Stimulated activated CD4-positive, alpha-beta T cell treated with anti-CD3 and anti-CD28 coated beads, TNF-alpha, amount 100 ng/mL, for 4 hours (primary cell): ENCODE data around the gene ACTN3.
"Not testable (repeated sequence)": the region's sequence is repeated elsewhere in the genome, so short reads cannot be mapped to it uniquely, and the experiment has no call there.

Source experiments
- DNase-seq, 3 experiments: peaks; one replicate each; pipeline ENCODE4 v3.0.0-alpha.2; 2020; ENCODE audit warnings: low read depth in 3 of 3

ACTN3 gene

GRCh38 chr11:66595245-66595904 is 48.7 kb downstream of the ACTN3 start:
- no peak for DNase-seq

- no peak for DNase-seq
Observed at GRCh38 chr11:66598993-66599392, 52.3 kb downstream of the ACTN3 start.

GRCh38 chr11:66600219-66600618 is 53.5 kb downstream of the ACTN3 start:
- DNase-seq = no peak

- DNase-seq = no peak
Observed at GRCh38 chr11:66600631-66601233, 54.0 kb downstream of the ACTN3 start.

DNA sequence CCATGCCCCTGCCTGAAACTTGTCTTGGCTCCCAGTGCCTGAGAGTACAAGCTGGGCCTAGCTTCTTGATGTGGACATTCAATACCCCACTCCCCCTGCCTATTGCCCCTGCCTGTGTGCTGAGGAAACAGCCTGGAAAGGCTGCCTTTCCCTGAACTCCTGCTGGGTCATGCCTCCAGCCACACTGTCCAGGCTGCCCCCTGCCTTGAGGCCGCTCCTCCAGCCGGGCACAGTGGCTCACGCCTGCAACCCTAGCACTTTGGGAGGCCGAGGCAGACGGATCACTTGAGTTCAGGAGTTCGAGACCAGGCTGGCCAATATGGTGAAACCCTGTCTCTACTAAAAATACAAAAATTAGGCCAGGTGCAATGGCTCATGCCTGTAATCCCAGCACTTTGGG is 56.4 kb downstream of the ACTN3 start:
- DNase-seq = no peak

DNA sequence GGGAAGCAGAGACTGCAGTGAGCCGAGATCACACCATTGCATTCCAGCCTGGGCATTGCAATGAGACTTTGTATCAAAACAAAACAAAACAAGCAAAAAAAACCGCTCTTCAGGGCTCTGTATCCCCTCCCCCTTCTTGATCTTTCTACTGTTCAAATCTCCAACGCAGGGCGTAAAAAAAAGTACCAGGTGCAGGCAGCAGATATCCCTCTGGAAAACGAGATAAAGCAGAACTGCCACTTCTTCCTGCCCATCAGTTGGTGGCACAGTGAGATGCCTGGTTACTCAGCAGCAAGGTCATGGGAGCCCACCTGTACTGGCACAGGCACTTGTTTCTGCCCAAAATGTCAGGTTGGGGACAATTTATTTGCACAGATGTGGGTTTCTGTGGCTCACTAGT is 57.5 kb downstream of the ACTN3 start:
- no peak for DNase-seq

GRCh38 chr11:66606608-66607007 is 59.9 kb downstream of the ACTN3 start:
- DNase-seq = not testable (repeated sequence)

GRCh38 chr11:66607126-66607834 is 60.6 kb downstream of the ACTN3 start:
- DNase-seq = no peak

DNA sequence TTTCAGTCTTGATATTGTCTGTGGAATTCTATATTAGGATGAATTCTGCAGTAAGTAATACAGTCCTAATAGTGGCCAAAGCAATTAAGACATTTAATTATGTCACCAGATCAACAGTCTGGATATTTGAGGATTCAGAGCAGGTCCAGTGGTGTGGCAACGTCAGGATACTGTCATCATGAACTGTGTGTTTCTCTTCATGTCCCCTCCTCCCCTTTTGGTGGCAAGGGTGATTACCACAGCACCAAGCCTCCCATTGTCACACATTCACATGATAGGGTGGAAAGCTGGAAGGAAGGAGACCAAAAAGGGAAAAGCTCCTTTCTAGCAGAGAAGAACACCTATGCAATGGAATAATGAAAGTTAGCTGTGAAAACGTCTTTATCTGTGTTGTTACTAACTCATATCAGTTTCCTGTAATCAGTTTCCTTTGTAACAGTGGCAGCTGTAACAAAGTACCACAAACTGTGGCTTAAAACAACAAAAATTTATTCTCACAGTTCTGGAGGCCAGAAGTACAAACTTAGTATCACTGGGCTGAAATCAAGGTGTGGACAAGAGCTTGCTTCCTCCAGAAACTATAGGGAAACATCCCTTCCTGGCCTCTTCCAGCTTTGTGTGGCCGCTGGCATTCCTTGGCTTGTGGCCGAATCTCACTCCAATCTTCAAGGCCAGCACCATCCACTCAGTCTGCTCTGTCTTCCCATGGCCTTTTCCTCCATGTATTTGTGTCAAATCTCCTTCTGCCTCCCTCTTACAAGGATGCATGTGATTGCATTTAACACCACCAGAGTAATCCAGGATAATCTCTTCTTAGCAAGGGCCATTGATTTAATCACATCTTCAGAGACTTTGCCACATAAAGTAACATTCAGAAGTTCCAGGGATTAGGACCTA is 63.3 kb downstream of the ACTN3 start:
- DNase-seq = no peak

GRCh38 chr11:66612458-66612857 is 65.8 kb downstream of the ACTN3 start:
- no peak for DNase-seq
